IMR-90 (cell line): ENCODE results near the gene ALOX12B. TPM values are rescaled to one million over a fixed set of nuclear protein-coding genes. Genes with fewer than 3 reads are reported as not detected.

Source experiments
- ATAC-seq: fragments of 200-7000 bp; cut with Tn5 transposase; 2 replicates; pipeline ENCODE4 v1.9.1; 2020; ENCODE audit warnings: low read depth, mild to moderate bottlenecking, moderate library complexity
- BruUV-seq: library from RNA; stranded (reverse); fragments of 400-500 nt; replicated peaks from 2 replicates; lab custom pipeline; 2021; lab: Mats Ljungman, UMichigan
- CTCF ChIA-PET: fragments of 300-600 bp; formaldehyde crosslinking; extraction: SDS; loops from one replicate; lab custom pipeline; 2021; ENCODE audit warnings: antibody characterized with exemption; lab: Yijun Ruan, JAX
- POLR2A ChIA-PET: fragments of 300-600 bp; sonication (Branson Sonifier 250); formaldehyde crosslinking; loops from one replicate; lab custom pipeline; 2022; ENCODE audit warnings: antibody characterized with exemption; ENCODE audit not compliant: unreplicated experiment; lab: Charles Lee
- DNase-seq: peaks from one replicate; pipeline ENCODE4 v3.0.0; 2013
- H2AFZ ChIP-seq: replicated peaks from 2 replicates; pipeline ENCODE3; 2013; ENCODE audit warnings: low read length, mild to moderate bottlenecking; ENCODE audit not compliant: poor library complexity
- H2AK5ac ChIP-seq: 2 replicates; pipeline ENCODE4 v1.6.1; 2013; ENCODE audit warnings: low read depth, low read length, inconsistent platforms
- H2AK9ac ChIP-seq: replicated peaks from 2 replicates; pipeline ENCODE3; 2013; ENCODE audit warnings: mild to moderate bottlenecking, low read depth, low read length, moderate library complexity; ENCODE audit not compliant: poor library complexity
- H2BK120ac ChIP-seq: 2 replicates; pipeline ENCODE4 v1.6.1; 2013; ENCODE audit warnings: low read depth, low read length, inconsistent platforms
- H2BK15ac ChIP-seq: 3 replicates; pipeline ENCODE4 v1.6.1; 2013; ENCODE audit warnings: low read depth, low read length, inconsistent platforms
- H2BK20ac ChIP-seq: 2 replicates; pipeline ENCODE4 v1.6.1; 2013; ENCODE audit warnings: low read depth, mild to moderate bottlenecking, inconsistent platforms, low read length, moderate library complexity
- H2BK5ac ChIP-seq: 2 replicates; pipeline ENCODE4 v1.6.1; 2013; ENCODE audit warnings: mild to moderate bottlenecking, low read depth, low read length, inconsistent platforms; ENCODE audit not compliant: poor library complexity, severe bottlenecking
- H3K14ac ChIP-seq: replicated peaks from 2 replicates; pipeline ENCODE4 v1.6.1; 2013; ENCODE audit warnings: low read depth, low read length, inconsistent platforms
- H3K18ac ChIP-seq: 2 replicates; pipeline ENCODE4 v1.6.1; 2013; ENCODE audit warnings: low read depth, low read length, control low read depth
- H3K23ac ChIP-seq: 2 replicates; pipeline ENCODE4 v1.6.1; 2013; ENCODE audit warnings: low read depth, low read length, inconsistent platforms
- H3K27ac ChIP-seq: 2 replicates; pipeline ENCODE4 v1.5.1; 2013; ENCODE audit warnings: mild to moderate bottlenecking, control low read depth, low read length; ENCODE audit not compliant: insufficient read depth
- H3K27me3 ChIP-seq: 2 replicates; pipeline ENCODE4 v1.6.1; 2013; ENCODE audit warnings: low read length; ENCODE audit not compliant: control insufficient read depth, insufficient read depth
- H3K36me3 ChIP-seq: 2 replicates; pipeline ENCODE4 v1.6.1; 2013; ENCODE audit warnings: low read length, mixed read lengths; ENCODE audit not compliant: control insufficient read depth, insufficient read depth
- H3K4ac ChIP-seq: 2 replicates; pipeline ENCODE4 v1.6.1; 2013; ENCODE audit warnings: low read depth, low read length, inconsistent platforms
- H3K4me1 ChIP-seq: 2 replicates; pipeline ENCODE4 v1.6.1; 2013; ENCODE audit warnings: low read length, mixed read lengths; ENCODE audit not compliant: control insufficient read depth, insufficient read depth
- H3K4me2 ChIP-seq: 2 replicates; pipeline ENCODE4 v1.6.1; 2013; ENCODE audit warnings: low read depth, mild to moderate bottlenecking, control low read depth, low read length, moderate library complexity
- H3K4me3 ChIP-seq: 2 replicates; pipeline ENCODE4 v1.5.1; 2013; ENCODE audit warnings: low read depth, mild to moderate bottlenecking, control low read depth, low read length, moderate library complexity; ENCODE audit not compliant: insufficient read depth
- H3K56ac ChIP-seq: 2 replicates; pipeline ENCODE4 v1.6.1; 2013; ENCODE audit warnings: low read length, inconsistent platforms; ENCODE audit not compliant: insufficient read depth; ENCODE audit errors: extremely low read depth
- H3K79me1 ChIP-seq, 2 experiments: 2 replicates each; pipeline ENCODE4 v1.6.1; 2013; ENCODE audit warnings: low read length in 2 of 2, inconsistent platforms in 1 of 2, low read depth in 1 of 2
- H3K9ac ChIP-seq: 2 replicates; pipeline ENCODE4 v1.6.1; 2013; ENCODE audit warnings: low read depth, low read length, control low read depth
- H3K9me1 ChIP-seq: 2 replicates; pipeline ENCODE4 v1.6.1; 2013; ENCODE audit warnings: low read length, inconsistent platforms; ENCODE audit not compliant: insufficient read depth
- H3K9me3 ChIP-seq: 2 replicates; pipeline ENCODE4 v1.6.1; 2013; ENCODE audit warnings: low read length; ENCODE audit not compliant: control insufficient read depth, insufficient read depth
- H4K20me1 ChIP-seq: 2 replicates; pipeline ENCODE4 v1.6.1; 2013; ENCODE audit warnings: low read length, inconsistent platforms; ENCODE audit not compliant: insufficient read depth
- H4K5ac ChIP-seq: 2 replicates; pipeline ENCODE4 v1.6.1; 2013; ENCODE audit warnings: mild to moderate bottlenecking, low read depth, low read length, control low read depth
- H4K8ac ChIP-seq, 2 experiments: 2 replicates each; pipeline ENCODE4 v1.6.1; 2013; ENCODE audit warnings: low read depth in 2 of 2, low read length in 2 of 2, control low read depth in 1 of 2, inconsistent platforms in 1 of 2
- H4K91ac ChIP-seq: 2 replicates; pipeline ENCODE4 v1.6.1; 2013; ENCODE audit warnings: low read depth, low read length, inconsistent platforms; ENCODE audit not compliant: insufficient read depth
- BHLHE40 ChIP-seq: fragments of 150-350 bp; IDR thresholded peaks from 2 replicates; pipeline ENCODE4 v1.6.1; 2016; ENCODE audit warnings: mild to moderate bottlenecking, low read depth, low read length
- CEBPB ChIP-seq: IDR thresholded peaks from 2 replicates; pipeline ENCODE4 v1.6.1; 2012; ENCODE audit warnings: low read depth, low read length, improper control_type of control experiment
- CHD1 ChIP-seq: IDR thresholded peaks from 2 replicates; pipeline ENCODE4 v1.6.1; 2012; ENCODE audit warnings: low read depth, low read length, improper control_type of control experiment
- FOS ChIP-seq: fragments of 150-350 bp; IDR thresholded peaks from 2 replicates; pipeline ENCODE4 v1.6.1; 2016; ENCODE audit warnings: low read depth, low read length
- MAFK ChIP-seq: IDR thresholded peaks from 2 replicates; pipeline ENCODE4 v1.6.1; 2012; ENCODE audit warnings: low read depth, low read length, improper control_type of control experiment
- MAZ ChIP-seq: IDR thresholded peaks from 2 replicates; pipeline ENCODE4 v1.6.1; 2012; ENCODE audit warnings: low read depth, mild to moderate bottlenecking, low read length, improper control_type of control experiment, moderate library complexity, borderline replicate concordance
- MXI1 ChIP-seq: IDR thresholded peaks from 2 replicates; pipeline ENCODE4 v1.6.1; 2012; ENCODE audit warnings: low read depth, mild to moderate bottlenecking, low read length, moderate library complexity, borderline replicate concordance
- NFE2L2 ChIP-seq: fragments of 150-350 bp; IDR thresholded peaks from 2 replicates; pipeline ENCODE4 v1.6.1; 2016; ENCODE audit warnings: low read depth, mild to moderate bottlenecking, low read length
- POLR2A ChIP-seq: IDR thresholded peaks from 2 replicates; pipeline ENCODE4 v1.6.1; 2012; ENCODE audit warnings: mild to moderate bottlenecking, low read depth, low read length
- RAD21 ChIP-seq: IDR thresholded peaks from 2 replicates; pipeline ENCODE4 v1.6.1; 2012; ENCODE audit warnings: low read length, improper control_type of control experiment
- RCOR1 ChIP-seq: IDR thresholded peaks from 2 replicates; pipeline ENCODE4 v1.6.1; 2012; ENCODE audit warnings: mild to moderate bottlenecking, low read length, improper control_type of control experiment; ENCODE audit not compliant: insufficient replicate concordance
- RFX5 ChIP-seq: IDR thresholded peaks from 2 replicates; pipeline ENCODE4 v1.8.0; 2012; ENCODE audit warnings: low read depth, mild to moderate bottlenecking, low read length, moderate library complexity
- SMC3 ChIP-seq: fragments of 150-350 bp; IDR thresholded peaks from 2 replicates; pipeline ENCODE4 v1.6.1; 2016; ENCODE audit warnings: low read depth, mild to moderate bottlenecking, antibody characterized with exemption, low read length, moderate library complexity
- USF2 ChIP-seq: fragments of 150-350 bp; IDR thresholded peaks from 2 replicates; pipeline ENCODE4 v1.6.1; 2017; ENCODE audit warnings: mild to moderate bottlenecking, antibody characterized with exemption, low read length, low read depth
- WGBS, 2 experiments: methylation state at CpG; one replicate each; pipeline versions ENCODE4 v1.1.5 to v1.1.7; 2013; ENCODE audit warnings: missing lambda C conversion rate in 2 of 2; ENCODE audit not compliant: insufficient read length in 1 of 2; ENCODE audit errors: extremely low coverage in 2 of 2; 5-methylcytosine and 5-hydroxymethylcytosine counted together
- dilution Hi-C: fragments of 300-500 bp; cut with HindIII; formaldehyde crosslinking; loops from one replicate; pipeline ENCODE4 v1.14.3; 2018; ENCODE audit warnings: low sequenced_read_pairs; ENCODE audit not compliant: unreplicated experiment
- in situ Hi-C: fragments of 300-500 bp; cut with MboI; formaldehyde crosslinking; loops from 3 replicates; pipeline ENCODE4 v1.14.3; 2019; ENCODE audit warnings: low sequenced_read_pairs, inconsistent platforms, mixed read lengths
- intact Hi-C: fragments of 100-400 bp; cut with micrococcal nuclease; formaldehyde crosslinking; loops from 2 replicates; pipeline ENCODE4 v1.10.0; 2022
- polyA plus RNA-seq, 3 experiments: library from polyadenylated mRNA; depleted of rRNA; stranded (reverse); fragments of >200 nt; gene quantifications; 2 replicates each; pipeline ENCODE4 v1.2.3, GENCODE V29; 2012; ENCODE audit warnings: low replicate concordance in 1 of 3
- total RNA-seq: library from RNA; depleted of rRNA; stranded (reverse); fragments of >200 nt; gene quantifications from 2 replicates; pipeline ENCODE4 v1.2.3, GENCODE V29; 2012
- TF ChIP-seq, protein P1 (sequence below): fragments of 150-350 bp; IDR thresholded peaks from 2 replicates; pipeline ENCODE4 v1.6.1; 2016; ENCODE audit warnings: low read depth, mild to moderate bottlenecking, low read length, moderate library complexity, borderline replicate concordance
- TF ChIP-seq, protein P2 (sequence below): conservative IDR thresholded peaks from 2 replicates; pipeline ENCODE4 v1.5.1; 2012; ENCODE audit warnings: mild to moderate bottlenecking, low read depth, low read length, improper control_type of control experiment

ALOX12B gene
- total and polyA plus RNA-seq, 2 of the 4 experiments (the other 2 are of a cell fraction) = not detected

- no peak overlapping the region for H2BK20ac ChIP-seq
- H2BK15ac ChIP-seq = no peak overlapping the region
- H3K18ac ChIP-seq = no peak overlapping the region
- ChIA-PET POLR2A (no interaction called here), CTCF (no interaction called here)
- DNase-seq (no peak), ATAC-seq (no peak)
- no peak overlapping the region for H2BK5ac ChIP-seq
- no peak overlapping the region for H2AK9ac ChIP-seq
- no peaks in the 10 kb centered on the region for H3K9me3 ChIP-seq
- dilution Hi-C loops = no loop called here
- H2AK5ac ChIP-seq = no peak overlapping the region
- H3K9me1 ChIP-seq = no peaks in the 10 kb centered on the region
- no peaks in the 10 kb centered on the region for H3K79me1 ChIP-seq
- WGBS, 2 experiments = no CpG with 5 or more reads among the region's 3 CpGs
- no peak overlapping the region for H3K23ac ChIP-seq
- no peaks in the 10 kb centered on the region for H4K20me1 ChIP-seq
- no peaks in the 10 kb centered on the region for H3K36me3 ChIP-seq
- H3K56ac ChIP-seq = no peak overlapping the region
- H3K4ac ChIP-seq = no peak overlapping the region
- no peak for TF ChIP-seq FOS
- TF ChIP-seq MAFK = no peak
- no peak for TF ChIP-seq MAZ
- TF ChIP-seq RCOR1 = no peak
- TF ChIP-seq MXI1 = no peak
- no peak for TF ChIP-seq BHLHE40
- TF ChIP-seq, protein P1, sequence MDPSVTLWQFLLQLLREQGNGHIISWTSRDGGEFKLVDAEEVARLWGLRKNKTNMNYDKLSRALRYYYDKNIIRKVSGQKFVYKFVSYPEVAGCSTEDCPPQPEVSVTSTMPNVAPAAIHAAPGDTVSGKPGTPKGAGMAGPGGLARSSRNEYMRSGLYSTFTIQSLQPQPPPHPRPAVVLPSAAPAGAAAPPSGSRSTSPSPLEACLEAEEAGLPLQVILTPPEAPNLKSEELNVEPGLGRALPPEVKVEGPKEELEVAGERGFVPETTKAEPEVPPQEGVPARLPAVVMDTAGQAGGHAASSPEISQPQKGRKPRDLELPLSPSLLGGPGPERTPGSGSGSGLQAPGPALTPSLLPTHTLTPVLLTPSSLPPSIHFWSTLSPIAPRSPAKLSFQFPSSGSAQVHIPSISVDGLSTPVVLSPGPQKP = no peak
- TF ChIP-seq SMC3 = no peak
- no peak for TF ChIP-seq CEBPB
- TF ChIP-seq USF2 = no peak
- TF ChIP-seq POLR2A = no peak
- no peak for TF ChIP-seq RFX5
- no peak for TF ChIP-seq RAD21
- no peak for TF ChIP-seq CHD1
- TF ChIP-seq NFE2L2 = no peak
- TF ChIP-seq, protein P2, sequence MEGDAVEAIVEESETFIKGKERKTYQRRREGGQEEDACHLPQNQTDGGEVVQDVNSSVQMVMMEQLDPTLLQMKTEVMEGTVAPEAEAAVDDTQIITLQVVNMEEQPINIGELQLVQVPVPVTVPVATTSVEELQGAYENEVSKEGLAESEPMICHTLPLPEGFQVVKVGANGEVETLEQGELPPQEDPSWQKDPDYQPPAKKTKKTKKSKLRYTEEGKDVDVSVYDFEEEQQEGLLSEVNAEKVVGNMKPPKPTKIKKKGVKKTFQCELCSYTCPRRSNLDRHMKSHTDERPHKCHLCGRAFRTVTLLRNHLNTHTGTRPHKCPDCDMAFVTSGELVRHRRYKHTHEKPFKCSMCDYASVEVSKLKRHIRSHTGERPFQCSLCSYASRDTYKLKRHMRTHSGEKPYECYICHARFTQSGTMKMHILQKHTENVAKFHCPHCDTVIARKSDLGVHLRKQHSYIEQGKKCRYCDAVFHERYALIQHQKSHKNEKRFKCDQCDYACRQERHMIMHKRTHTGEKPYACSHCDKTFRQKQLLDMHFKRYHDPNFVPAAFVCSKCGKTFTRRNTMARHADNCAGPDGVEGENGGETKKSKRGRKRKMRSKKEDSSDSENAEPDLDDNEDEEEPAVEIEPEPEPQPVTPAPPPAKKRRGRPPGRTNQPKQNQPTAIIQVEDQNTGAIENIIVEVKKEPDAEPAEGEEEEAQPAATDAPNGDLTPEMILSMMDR = no peak
- intact Hi-C loops = loop anchor here (5.0 kb wide), 1 partner anchor 75 kb away; no protein-coding TSS in a partner anchor
- no peak overlapping the region for H4K5ac ChIP-seq
- H3K4me1 ChIP-seq = 0 out of 2 replicates have a peak, but pooled peaks cover 1% of the 10 kb centered on the region
- no peak overlapping the region for H3K4me3 ChIP-seq
- in situ Hi-C loops = loop anchor here (25.0 kb wide), 2 partner anchors 230 to 680 kb away; partner anchors contain the start of genes ARHGEF15 and SPDYE4
- H2AFZ ChIP-seq = no peak overlapping the region
- no TSS peak for BruUV-seq
- H4K8ac ChIP-seq = no peak overlapping the region
- no peak overlapping the region for H3K4me2 ChIP-seq
- H3K9ac ChIP-seq = no peak overlapping the region
- no peak overlapping the region for H4K91ac ChIP-seq
- peaks cover 60% of the 10 kb centered on the region for H3K27me3 ChIP-seq
- H3K27ac ChIP-seq = no peak overlapping the region
- no peak overlapping the region for H3K14ac ChIP-seq
- no peak overlapping the region for H2BK120ac ChIP-seq
These were observed 5.6 kb downstream of the ALOX12B start for GRCh38 chr17:8081876-8082275.
